Left forelimb (tissue), 1 donor: ENCODE measurements around the gene FMOD.

Source experiments
- DNase-seq: peaks from one replicate; pipeline ENCODE4 v3.0.0-alpha.2; 2018; ENCODE audit warnings: low spot score

FMOD gene

DNA sequence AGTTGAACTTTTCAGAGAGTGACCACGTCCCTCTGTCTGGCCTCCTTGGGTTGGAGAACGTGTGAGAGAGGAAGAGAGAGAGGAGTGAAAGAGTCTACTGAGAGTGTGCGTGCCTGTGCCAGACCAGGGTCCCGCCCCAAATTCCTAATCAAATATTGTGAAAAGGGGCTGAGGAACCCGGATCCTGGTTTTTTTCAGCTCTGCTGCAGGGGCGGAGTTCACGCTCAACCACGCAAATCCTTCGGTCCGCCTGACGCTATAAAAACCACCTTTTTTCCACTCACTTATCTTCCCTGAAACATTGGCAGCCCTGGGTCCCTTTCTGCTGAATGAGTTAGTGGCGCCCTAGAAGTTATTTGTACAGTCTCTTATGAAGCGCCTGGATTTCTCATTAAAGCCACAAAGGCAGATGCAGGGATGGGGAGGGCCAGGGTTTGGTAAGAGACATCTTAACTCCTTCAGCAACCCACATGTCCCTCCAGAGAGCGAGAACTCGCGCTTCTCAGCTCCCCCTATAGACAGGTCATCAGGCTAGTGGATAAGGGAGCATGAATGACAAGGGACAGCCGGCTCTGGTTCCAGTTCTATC lies at the start of gene FMOD:
FMOD (minus strand) TSS at position 86 of the 589 bp plus-strand sequence. CDS start 2,852 bp downstream, outside the sequence.
- DNase-seq, result peak; percentile 85

DNA sequence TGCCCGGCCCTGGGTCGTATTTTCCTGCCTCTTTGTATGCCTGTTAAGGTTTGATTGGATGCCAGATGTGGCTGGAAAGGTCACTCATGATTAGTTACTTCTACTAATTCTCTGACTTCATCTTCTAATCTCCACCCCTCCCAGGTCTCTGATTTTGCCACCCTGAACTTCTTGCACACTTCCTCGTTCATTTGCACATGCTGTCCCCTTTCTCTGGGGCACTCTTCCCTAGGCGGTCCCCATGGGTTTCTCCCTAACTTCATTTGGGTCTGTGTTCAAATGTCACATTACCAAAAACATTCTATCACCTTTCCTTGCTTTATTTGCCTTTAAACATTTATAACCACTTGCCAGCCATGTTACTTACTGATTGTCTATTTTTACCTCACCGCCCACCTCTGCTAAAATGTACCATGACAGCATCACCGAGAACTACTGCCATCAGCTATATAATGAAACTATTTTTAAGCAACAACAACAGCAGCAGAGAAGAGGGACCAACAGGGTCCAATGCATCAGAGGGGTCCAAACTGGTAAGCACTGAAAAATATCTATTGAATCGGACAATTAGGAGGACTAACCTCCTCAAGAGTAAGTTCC lies 45.8 kb upstream of the FMOD start:
- no peak for DNase-seq

DNA sequence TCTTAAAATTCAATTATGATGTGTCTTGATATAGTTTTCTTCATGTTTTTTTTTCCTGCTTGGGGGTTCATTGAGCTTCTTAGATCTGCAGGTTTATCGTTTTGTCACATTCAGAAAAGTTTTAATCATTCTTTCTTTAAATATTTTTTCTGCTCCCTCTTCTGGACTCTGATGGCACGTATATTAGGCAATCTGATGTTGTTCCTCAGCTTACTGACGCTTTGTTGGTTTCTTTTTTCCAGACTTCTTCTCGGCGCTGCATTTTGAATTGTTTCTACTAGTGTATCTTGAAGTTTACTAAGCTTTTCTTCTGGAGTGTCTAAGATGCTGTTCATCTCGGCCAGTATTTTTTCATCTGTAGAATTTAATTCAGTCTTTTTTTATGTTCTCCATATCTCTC lies 44.8 kb upstream of the FMOD start:
- DNase-seq, result no peak

DNA sequence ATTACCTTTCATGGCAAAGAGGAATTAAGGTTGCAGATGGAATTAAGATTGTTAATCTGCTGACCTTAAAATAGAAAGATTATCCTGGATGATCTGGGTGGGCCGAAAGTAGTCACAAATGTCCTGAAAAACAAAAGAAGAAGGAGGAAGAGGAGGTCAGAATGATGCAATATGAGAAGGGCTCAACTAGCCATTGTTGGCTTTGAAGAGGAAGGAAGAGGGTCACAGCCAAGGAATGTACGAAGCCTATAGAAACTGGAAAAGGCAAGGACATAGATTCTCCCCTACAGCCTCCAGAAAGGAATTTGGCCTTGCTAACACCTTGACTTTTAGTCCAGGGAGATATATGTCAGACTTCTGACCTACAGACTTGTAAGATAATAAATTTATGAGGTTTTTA lies 39.4 kb upstream of the FMOD start:
- DNase-seq, result no peak

DNA sequence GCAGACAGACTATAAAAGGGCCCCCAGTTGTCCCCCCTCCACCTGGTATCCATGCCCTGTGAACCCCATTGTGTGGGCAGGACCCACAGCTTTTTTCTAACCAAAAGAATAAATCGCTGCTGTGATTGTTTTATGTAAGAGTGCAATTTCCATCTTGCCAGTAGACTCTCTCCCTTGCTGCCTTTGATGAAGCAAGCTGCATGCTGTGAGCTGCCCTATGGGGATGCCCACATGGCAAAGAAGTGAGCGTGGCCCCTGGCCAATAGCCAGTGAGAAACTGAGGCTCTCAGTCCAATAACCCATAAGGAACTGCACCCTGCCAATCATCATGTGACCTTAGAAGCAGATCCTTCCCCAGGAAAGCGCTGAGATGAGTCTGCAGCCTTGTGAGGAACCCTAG lies 37.8 kb upstream of the FMOD start:
- no peak for DNase-seq

DNA sequence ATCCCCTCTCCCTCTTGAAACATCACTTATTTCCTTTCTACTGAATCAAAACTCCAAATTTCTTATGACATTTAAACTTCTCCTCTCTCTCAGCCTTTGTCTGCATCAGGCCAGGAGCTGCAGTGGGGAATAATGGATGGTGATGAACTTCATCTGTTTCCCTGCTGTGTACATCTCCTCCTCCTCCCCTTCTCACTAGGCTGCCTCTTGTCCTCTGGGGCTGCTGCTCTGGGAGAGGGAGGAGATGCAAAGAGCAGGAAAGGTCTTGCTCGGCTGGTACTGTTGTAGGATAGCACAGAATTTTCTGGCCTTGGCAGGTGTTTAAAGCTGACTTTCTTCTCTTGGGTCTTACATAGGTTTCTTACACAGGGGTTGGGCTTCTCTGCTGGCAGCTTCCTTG lies 31.1 kb upstream of the FMOD start:
- DNase-seq, result no peak

DNA sequence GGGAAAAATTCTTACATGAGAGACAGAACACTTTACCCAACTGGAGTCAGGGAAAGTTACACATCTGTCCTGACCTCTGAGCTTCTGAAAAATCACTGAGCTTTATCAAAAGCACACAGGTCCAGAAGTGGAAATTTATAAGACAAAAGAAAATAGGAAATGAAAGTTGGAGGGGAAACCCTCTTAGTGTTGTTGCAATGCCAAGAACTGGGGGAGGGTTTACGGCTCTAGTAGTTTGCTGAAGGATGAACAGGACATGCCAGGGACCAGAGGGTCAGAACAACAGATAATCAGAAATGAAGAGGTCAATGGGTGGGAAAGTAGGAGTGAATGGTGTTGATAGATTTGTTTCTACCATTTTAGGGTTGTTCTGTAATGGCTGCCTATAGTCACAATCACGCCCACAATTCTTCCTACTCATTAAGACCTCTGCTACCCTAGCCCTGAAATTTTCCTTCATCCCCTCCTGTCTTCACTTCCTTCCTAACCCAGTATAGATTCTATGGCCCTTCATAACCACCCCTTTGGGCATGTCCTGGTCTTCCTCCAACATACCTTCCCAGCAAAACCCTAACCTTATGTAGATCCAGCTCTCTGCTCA lies 30.3 kb upstream of the FMOD start:
- no peak for DNase-seq

DNA sequence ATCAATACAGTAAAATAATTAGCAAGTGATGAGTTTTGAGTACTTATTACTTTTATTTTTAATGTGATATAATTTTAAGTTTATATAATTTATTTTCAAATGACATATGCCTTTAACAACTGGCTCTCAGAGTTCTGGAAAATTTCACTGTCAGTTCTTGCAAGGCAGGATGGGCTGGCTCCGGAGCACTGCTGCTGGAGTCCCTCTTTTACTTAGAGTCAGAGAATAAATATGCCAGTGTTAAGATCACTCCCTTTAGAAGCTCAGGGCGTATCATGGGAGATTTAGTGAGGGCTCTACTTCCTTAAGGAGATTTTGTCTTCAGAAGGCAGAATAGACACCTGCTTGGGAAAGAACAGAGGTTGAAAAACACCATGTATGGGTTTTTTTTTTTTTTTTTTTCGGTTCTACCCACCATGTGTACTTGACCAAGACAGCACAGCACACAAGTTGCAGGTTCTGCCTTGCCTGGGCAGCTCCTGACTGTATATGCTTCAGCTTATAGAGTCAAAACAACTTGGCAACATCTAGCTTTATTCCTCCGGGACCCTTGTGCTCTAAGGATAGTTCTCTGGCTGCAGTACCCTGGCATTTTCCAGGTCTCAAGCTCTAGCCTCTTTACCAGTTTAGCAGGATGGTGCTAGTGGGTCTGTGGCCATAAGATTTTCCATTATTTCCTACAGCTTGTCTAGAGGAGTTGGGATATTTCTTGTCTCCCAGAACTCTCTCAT lies 29.7 kb upstream of the FMOD start:
- DNase-seq, result no peak

DNA sequence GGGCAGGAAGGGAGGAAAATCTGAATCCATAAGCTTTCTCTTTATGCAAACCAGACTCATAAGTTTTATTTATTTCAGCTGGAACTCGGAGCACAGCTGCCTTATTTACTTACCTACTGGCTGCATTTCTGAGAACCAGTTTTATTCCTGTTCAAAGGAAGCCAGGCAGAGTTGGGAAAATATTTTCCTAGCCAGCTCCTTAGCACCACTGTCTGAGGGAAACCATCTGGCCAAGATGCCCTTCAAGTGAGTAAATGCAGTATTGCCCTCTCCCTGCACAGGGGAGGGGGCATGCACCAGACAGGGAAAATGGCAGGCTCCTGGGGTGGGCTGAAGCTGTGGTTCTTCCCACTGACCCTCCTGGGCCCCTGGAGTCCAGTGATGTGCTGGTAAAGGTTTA lies 28.9 kb upstream of the FMOD start:
- no peak for DNase-seq

DNA sequence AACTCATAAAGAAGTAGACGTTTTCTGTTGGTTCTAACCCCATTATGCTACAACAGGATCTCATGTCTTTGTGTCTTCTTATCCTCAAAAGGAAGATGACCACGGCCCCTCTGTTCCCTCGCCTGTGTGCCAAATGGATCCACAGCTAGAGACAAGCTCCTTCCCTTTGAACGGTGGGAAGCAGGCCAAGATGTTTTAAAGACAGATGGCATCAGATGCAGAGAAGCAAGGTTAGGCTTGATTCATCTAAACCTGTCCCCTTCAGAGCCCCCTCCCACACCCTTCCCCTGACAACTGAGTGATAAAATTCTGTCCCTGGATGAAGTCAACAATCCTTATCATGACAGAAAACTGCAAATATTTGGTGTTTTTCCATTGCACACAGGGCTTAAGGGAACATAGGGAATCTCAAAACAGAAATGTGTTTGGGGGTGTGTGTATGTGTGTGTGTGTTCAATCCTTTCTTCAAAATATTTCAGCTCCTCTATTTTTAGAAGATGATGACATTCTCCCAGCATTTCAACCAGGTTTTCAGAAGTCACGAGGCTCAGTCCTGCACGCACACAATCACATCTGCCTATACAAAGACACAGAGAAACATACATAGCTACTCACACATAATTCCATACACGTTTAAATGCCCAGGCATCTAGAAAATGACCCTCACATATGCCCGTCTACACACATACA lies 27.8 kb upstream of the FMOD start:
- DNase-seq, result no peak

DNA sequence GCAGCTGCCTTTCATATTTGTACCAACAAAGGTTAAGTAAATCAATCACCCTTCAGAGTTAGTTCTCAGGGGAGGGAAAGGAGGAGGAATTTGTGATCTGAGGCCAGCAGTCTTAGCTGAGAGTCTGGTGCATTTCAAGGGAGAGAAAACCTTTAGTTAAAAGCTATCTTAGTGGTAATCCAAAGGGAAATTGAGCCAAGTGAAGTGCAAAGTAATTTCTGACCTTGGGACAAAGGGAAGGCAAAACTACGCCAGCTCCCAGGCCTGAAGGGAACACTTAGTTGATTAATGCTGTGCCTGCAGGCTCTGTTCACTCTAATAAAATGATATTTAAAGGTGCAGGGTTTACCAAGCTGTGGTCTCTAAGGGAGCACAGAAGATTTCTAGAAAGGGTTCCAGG lies 23.1 kb upstream of the FMOD start:
- no peak for DNase-seq

DNA sequence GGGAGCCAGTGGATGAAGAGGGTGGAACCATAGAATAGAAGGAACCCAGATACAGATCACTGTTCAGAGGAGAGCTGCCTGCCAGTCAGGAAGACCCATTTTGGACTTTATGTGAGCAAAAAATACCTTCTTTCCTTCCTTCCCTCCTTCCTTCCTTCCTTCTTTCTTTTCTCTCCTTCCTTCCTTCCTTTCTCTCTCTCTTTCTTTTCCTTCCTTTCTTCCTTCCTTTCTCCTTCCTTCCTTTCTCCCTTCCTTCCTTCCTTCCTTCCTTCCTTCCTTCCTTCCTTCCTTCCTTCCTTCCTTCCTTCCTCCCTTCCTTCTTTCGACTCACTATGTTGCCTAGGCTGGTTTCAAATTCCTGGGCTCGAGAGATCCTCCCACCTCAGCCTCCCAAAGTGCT lies 22.1 kb upstream of the FMOD start:
- no peak for DNase-seq

DNA sequence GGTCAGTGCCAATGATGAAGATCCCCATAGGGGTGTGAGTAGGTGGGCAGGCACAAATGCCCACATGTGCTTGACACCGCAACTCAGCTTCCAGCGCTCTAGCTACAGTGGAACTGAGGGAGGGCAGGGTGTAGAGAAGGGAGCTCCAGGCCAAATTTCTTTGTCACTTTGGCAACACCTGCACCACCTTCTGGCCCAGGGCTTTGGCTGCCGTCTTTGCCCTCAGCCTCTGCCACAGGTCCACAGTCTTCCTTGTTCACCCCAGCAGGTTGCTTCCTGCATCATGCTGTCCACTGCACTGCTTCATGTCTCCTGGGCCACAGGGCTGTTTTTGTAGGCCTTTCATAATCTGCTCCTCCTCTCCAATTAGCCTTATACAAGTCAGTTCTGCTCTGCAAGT lies 20.4 kb upstream of the FMOD start:
- DNase-seq, result no peak

DNA sequence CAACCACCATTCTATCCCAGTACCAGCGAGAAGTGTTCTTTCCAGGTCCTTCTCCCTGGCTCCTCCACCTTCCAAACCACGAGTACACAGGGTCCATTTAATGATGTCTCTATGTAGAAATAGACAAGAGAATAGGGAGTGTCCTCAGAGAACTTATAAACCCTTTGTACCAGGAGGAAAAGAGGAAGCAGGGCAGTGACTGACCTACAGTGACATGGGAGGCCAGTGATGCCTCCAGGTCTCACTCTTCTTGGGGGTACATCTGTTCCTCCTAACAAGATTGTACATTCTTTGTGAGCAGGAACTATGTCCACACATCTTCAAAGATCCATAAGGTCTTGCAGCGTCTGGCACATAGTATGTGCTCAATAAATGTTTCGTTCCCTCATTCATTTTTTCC lies 18.7 kb upstream of the FMOD start:
- no peak for DNase-seq

DNA sequence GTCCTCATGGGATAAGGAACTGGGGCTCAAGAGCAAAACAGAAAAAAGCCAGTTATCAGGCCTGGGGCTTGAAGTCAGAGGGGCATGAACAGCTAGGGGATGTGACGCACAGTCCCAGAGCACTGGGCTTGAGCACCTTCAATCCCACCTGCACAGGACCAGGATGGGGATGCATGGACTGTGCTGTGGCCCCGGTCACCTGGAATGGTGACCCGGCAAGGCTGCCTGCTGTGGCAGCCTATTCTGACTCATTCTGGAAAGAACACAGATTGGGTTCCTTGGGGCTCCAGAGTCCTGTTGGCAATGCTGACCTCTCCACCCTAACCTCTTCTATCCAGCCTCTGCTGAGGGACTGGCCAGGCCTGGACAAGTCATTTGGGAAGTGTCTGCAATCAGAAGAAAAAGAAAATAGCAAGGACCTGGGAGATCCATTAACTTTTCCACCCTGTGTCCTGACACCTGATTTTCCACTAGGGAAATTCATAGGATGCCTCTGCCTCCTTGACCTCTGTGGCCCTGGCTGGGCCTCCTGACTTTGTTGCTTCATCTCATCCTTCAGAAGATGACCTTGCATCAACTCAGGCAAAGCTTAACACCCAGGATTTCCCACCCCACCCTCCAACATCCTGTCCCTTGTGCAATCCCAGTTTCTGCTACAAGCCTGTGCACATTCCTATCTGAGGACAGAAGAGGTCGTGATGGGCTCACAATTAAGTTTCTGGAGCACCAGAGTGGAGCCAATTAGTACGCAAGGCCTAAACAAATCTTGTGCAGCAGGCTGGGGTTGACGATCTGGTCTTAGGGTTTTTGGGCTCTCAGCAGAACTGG lies 17.9 kb upstream of the FMOD start:
- DNase-seq, result no peak

DNA sequence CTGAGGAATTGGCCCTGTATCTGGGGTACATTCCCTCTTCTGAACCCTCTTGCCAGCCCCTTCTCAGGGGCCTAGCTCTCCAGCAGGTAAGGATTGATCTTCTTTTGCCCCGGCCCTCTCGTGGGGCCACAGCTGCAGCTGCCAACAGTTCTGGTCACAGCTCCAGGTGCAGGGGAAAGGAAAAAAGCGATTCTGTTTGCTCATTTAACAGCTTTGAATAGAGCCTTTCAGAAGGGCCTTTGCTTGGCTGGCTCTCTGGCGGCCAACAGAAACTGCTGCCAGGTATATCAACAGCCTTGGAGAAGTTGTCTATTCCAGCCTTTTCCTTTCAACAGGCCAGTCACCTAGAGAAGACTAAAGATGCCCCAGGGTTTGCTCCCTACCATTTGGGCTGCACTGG lies 16.1 kb upstream of the FMOD start:
- no peak for DNase-seq

DNA sequence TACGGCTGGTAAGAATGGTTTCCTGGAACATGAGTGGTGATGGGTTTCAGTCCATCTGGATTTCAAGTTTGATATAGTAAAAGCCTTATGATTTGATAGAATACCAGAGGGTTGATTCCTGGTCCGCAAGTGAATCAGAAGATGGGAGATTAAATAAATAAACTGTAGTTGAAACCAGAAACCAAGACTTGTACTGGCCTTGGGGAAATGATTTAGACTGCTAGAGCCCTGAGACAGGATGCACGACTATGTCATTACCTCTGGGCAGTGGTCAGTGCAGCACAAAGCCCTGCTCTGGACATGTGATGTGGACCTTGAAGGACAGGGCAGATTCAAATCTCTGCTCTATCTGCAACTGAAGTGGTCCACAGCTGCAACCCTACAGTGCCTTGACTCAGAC lies 15.6 kb upstream of the FMOD start:
- DNase-seq, result no peak

DNA sequence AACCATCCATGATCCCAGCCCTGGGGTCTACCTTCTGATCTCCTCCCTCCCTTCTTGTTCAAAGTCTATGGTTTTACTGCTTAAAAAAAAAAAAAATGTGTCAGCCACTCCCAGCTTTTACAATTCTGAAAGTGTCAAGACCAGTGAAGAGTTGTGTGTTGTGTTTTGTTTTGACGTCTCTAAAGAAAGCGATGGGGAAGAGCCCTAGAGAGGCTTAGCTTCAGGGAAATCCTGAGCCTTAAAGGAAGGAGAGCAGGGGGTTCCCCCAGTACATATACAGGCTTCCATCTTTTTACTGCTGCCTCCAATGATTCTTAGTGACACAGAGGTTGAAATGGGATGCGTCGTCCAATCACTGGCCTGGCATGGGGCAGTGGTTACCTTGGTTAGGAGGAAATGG lies 13.9 kb upstream of the FMOD start:
- DNase-seq, result no peak

DNA sequence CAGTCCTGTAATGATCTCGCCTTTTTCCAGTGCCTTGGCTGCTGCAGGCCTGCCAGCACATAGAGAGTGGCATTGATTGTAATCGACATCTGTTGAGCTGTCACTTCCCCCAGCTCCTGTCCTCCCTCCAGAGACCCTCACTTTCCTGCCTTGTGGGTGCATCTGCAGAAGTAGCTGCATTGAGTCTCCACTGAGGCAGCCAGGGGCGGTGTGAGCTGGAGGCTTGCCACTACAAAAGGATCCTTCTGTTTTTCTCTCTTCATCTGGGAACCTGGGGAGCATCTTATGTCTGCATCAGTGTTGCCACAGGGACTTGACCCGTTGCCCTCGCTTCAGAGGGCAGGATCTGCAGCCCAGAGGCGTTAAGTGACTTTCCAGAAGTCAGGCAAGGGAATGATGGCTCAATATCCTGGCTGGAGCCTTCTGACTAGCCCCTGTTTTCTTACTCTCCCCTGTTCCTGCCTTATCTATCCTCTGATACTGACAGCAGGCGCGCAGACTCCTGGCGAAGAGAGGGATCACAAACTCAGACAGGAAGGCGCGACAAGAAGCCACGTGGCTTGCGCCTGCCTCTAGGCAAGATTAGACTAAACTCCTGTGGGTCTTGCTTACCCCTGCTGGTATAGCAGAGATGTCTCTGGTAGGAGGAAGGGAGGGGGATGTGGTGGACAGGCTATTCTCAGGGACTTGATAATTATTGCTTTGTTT lies 13.3 kb upstream of the FMOD start:
- no peak for DNase-seq

DNA sequence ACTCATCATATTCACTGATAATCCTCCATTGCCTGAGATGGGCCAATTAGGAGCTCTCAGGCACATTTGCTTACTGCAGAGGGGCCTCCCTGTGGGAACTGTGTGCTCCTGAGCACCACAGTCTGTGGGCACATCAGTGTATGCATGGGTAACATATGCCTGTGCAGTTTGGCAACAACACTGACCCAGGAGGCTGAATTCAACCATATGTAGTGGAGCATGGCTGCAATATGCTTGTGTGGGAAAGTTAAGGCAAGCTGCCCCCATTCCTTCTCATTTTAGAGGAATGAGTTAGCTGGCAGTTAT lies 11.8 kb upstream of the FMOD start:
- DNase-seq, result no peak

DNA sequence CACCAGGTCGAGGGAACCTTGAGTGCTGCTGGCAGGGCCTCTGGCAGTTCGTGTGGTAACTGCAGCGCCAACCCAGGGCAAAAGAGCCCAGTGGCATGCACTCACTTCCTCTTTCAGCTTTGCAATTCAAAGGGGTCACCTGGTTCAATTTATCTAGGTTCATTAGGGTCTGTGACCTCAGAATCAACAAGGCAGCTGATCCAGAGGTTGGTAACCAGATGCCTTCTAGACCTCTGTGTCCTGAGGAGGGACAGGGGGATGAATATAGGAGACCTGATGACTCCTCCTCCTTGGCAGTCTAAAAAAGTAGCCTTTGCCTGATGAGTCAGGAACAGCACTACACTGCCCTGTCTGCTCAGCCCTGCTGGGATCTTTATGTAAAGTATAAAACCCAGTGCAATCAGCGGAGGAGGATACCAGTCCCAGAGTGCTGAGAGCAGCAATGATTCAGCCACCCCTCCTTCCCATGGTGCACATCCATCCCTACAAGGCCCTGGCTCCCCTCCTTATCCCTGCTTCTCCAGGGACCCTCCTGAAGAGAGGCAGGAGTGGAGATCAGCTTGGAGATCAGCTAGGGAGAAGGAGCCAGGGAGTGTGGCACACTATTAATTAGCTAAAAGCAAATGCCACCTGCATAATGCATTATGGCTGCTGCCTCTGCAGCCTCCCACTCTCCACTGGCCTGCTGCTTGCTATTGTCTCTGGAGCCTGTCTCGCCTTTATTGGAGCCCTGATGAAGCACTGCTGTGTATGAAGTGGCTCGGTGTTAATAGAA lies 11.2 kb upstream of the FMOD start:
- DNase-seq, result no peak
